ENCODE measurements around the gene IPO4. TPM values are rescaled to one million over a fixed set of nuclear protein-coding genes. Genes with fewer than 3 reads are reported as not detected.
A peak's percentile ranks its signal among the peaks of the same experiment; 100 is the strongest.

IPO4 gene
- total and polyA plus RNA-seq, 9 of the 15 experiments (the other 6 are each of a cell fraction or from before 2014, with no cell fraction given) = 7.3 to 122 (median 31.8) TPM

DNA sequence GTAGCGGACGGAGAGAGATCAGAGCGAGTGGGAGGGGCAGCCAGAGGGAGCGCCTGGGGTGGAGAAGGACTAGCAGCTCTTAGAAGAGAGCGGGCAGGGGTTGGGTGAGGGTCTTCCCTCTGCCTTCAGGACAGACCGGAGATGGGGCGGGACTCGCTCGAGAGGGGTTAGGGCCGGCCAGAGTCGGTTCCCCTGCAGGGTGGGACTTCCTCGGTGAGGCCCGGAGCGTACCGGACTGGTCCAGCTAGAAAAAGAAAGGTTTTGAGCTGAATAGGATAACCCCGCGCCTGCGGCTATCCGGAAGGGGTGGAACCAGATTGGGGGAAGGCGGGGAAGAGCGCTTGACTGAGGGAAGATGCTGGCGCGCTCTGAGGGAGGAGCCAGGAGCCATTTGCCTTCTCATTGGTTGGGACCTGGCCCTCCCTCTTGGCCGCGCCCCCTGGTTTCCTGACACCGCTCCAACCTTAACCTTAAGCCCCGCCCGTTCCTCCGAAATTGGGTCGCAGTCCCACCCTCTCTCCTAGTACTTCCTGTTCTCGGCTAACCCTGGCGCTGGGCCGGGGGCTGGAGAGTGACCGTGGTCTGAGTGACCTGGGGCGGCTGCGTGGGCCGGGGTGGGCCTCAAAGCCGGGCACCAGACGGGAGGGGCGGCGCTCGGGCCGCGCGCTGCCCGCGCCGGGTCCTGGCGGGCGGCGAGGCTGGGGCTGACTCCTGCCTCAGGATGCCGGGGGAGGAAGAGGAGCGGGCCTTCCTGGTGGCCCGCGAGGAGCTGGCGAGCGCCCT lies 41.4 kb downstream of the IPO4 start, which contains the start of gene RNF31 (continued):
- TF ChIP-seq REST (IDR thresholded peaks at IDR 0.05; ENCODE audit: borderline replicate concordance) (peak; percentile 87), REST (CRISPR knock-in tag; IDR thresholded peaks at IDR 0.05; ENCODE audit: low read depth) (no peak), PHF8 (IDR thresholded peaks at IDR 0.05; ENCODE audit: borderline replicate concordance, low read length) (peak; percentile 60; the same call in 1 of the 2 replicates), ZNF395 (CRISPR knock-in tag; IDR thresholded peaks at IDR 0.05) (no peak), HBP1 (CRISPR knock-in tag; IDR thresholded peaks at IDR 0.05) (no peak), FOXA3 (CRISPR knock-in tag; conservative IDR thresholded peaks at IDR 0.05 in 1 of 2, IDR thresholded peaks at IDR 0.05 in 1 of 2) (no peak), ELF4 (CRISPR knock-in tag; IDR thresholded peaks at IDR 0.05) (no peak), ZKSCAN8 (CRISPR knock-in tag; IDR thresholded peaks at IDR 0.05) (no peak), NCOR1 (IDR thresholded peaks at IDR 0.05) (no peak), E2F3 (CRISPR knock-in tag; IDR thresholded peaks at IDR 0.05) (no peak), ZNF644 (tag; IDR thresholded peaks at IDR 0.05; ENCODE audit: low read depth) (no peak), ZFP1 (CRISPR knock-in tag; IDR thresholded peaks at IDR 0.05) (no peak), IRF2 (CRISPR knock-in tag; IDR thresholded peaks at IDR 0.05) (no peak), XRCC3 (IDR thresholded peaks at IDR 0.05) (no peak)
- TF ChIP-seq, protein P1, sequence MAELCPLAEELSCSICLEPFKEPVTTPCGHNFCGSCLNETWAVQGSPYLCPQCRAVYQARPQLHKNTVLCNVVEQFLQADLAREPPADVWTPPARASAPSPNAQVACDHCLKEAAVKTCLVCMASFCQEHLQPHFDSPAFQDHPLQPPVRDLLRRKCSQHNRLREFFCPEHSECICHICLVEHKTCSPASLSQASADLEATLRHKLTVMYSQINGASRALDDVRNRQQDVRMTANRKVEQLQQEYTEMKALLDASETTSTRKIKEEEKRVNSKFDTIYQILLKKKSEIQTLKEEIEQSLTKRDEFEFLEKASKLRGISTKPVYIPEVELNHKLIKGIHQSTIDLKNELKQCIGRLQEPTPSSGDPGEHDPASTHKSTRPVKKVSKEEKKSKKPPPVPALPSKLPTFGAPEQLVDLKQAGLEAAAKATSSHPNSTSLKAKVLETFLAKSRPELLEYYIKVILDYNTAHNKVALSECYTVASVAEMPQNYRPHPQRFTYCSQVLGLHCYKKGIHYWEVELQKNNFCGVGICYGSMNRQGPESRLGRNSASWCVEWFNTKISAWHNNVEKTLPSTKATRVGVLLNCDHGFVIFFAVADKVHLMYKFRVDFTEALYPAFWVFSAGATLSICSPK (IDR thresholded peaks at IDR 0.05; ENCODE audit: borderline replicate concordance) = no peak
